Activated gamma-delta T cell treated with anti-CD3 and anti-CD28 coated beads, Interleukin-2, amount 50 U/mL, for 16 hours (primary cell): ENCODE data around the gene CEACAM6.
"Not testable (repeated sequence)": the region's sequence is repeated elsewhere in the genome, so short reads cannot be mapped to it uniquely, and the experiment has no call there.

Experiments used
- DNase-seq: peaks from one replicate; pipeline ENCODE4 v3.0.0-alpha.2; 2020; ENCODE audit warnings: low read depth

The CEACAM6 gene

GRCh38 chr19:41746593-41747227 lies 8.6 kb upstream of the CEACAM6 start:
- DNase-seq, result peak; percentile 5

DNA sequence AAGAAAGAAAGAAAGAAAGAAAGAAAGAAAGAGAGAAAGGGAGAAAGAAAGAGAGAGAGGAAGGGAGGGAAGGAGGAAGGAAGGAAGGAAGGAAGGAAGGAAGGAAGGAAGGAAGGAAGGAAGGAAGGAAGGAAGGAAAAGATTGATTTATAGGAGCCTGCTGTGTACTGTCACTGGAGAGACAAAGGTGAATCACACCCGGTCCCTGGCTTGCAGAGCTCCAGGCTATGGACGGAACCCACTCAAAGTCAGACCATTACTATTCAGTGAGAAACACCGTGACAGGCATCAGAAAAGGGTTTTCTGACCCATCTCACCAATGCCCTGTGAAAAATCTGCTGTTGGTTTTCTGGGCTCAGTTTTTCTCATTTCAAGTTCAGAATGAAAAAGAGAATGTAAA lies 7.3 kb upstream of the CEACAM6 start:
- DNase-seq, result no peak

DNA sequence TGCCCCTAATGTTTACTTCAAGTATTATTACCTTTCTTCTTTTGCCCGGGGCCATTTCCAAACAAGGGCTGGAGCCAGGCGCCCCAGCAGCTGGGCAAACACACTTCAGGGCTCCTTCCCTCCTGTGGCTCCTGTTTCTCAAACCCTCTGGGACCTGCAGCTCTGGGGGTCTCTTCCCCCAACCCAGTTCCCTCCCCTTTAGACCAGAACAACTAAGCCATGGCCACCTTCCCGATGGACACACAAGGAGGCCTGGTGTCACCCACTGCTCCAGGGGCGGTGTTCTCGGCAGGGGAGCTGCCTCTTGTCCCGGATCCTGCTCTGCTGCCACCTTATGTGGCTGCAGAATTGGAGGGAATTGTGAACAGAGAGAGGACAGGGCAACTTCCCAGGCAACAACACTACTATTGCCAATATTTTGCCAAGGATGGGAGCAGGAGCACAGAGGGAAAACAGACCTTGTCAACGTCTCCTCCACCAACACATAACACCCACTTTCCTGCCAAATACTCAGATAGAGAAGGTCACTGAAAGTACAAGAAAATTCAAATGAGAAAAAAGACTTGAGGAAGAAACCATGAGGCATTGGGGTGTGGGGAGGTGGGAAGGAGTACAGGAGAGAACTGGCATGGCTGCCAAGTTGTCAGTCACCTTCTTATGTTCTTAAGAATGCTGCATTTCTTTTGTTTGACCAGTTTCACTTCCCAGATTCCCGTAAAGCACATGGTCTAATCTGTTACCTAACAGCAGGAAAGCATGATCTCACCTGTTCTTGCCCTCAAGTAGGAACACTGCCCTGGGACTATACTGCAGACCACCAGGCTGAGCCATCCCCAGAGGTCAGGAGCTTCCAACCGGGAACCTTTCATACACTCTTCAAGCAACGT lies 4.8 kb upstream of the CEACAM6 start:
- not testable (repeated sequence) for DNase-seq

GRCh38 chr19:41753159-41753558 lies 2.2 kb upstream of the CEACAM6 start:
- DNase-seq, result peak; percentile 61

DNA sequence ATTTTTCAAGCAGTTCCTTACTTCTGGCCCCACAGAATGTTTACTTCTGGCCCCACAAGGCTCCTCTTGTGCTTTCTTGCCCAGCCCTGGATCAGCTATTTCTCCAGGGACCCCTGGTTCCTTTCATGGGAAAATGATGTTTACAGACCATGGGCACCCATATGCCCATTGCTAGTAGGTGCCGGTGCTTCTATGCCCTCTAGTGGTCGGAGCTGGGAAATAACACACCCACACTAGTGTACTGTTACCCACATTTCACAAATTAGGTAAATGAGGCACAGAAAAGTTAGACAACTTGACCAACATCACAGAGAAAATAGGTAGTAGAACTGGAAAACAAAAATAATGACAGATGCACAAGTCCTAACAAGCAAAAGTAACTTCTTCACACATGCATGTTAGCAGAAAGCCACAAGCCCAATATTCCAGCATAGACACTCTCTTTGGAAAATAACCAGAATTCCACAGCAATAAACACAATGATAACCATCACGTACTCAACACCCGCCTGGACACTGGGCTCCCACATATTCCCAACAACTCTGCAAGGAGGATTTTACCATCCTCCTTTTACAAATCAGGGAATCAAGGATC lies 1.3 kb upstream of the CEACAM6 start:
- DNase-seq, result peak; percentile 53

- no peak for DNase-seq
Measured at GRCh38 chr19:41758846-41759245, 3.5 kb downstream of the CEACAM6 start.

GRCh38 chr19:41767115-41767514 lies 11.8 kb downstream of the CEACAM6 start:
- no peak for DNase-seq

DNA sequence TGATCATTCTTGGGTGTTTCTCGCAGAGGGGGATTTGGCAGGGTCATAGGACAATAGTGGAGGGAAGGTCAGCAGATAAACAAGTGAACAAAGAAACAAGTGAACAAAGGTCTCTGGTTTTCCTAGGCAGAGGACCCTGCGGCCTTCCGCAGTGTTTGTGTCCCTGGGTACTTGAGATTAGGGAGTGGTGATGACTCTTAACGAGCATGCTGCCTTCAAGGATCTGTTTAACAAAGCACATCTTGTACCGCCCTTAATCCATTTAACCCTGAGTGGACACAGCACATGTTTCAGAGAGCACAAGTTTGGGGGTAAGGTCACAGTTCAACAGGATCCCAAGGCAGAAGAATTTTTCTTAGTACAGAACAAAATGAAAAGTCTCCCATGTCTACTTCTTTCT lies 12.8 kb downstream of the CEACAM6 start:
- DNase-seq, result not testable (repeated sequence)

- no peak for DNase-seq
Measured at GRCh38 chr19:41769608-41770007, 14.3 kb downstream of the CEACAM6 start.

GRCh38 chr19:41771410-41771809 lies 16.1 kb downstream of the CEACAM6 start:
- no peak for DNase-seq

GRCh38 chr19:41774515-41774980 lies 19.2 kb downstream of the CEACAM6 start:
- no peak for DNase-seq

DNA sequence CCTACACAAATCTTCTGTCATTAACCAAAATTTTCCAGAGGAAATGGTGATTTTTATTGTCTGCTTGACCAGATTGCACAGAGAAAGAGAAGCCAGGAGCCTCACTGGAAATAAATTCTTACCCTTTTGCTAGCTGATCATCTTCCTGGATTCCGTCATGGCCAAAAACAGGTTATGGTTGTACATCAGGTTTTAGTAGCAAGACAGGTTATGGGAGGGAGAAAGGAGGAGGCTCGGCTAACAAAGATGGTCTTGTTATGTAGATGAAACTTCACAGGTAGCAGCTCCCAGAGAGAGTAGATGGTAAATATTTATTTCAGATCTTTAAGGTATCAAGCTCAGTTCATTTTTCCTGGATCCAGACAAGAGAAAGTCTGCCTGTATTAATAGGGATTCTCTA lies 21.4 kb downstream of the CEACAM6 start:
- no peak for DNase-seq

- no peak for DNase-seq
Measured at GRCh38 chr19:41783612-41784011, 28.3 kb downstream of the CEACAM6 start.

- DNase-seq, result no peak
Measured at GRCh38 chr19:41784312-41784711, 29.0 kb downstream of the CEACAM6 start.

GRCh38 chr19:41784743-41785142 lies 29.4 kb downstream of the CEACAM6 start:
- no peak for DNase-seq

- peak; percentile 49 for DNase-seq
Measured at GRCh38 chr19:41785653-41786052, 30.3 kb downstream of the CEACAM6 start.

- DNase-seq, result no peak
Measured at GRCh38 chr19:41787055-41787454, 31.7 kb downstream of the CEACAM6 start.

DNA sequence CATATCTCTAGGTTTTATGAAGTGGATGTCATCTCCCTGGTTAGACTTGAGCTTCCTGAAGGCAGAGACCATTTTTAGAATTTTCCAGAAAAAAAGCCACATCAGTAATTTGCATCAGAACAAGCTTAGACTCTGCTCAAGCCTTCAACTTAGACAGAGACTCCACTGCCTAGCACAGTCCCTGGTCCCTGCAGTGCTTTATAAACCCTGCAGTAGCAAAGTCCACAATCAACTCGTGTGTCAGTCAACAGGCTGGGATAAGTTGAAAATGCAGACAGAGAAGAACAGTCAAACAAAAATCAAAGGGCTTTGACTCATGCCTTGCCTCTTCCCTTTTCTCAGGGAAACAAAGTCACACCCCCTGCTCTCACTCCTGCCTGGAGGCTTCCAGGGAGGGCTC lies 33.2 kb downstream of the CEACAM6 start:
- DNase-seq, result not testable (repeated sequence)

DNA sequence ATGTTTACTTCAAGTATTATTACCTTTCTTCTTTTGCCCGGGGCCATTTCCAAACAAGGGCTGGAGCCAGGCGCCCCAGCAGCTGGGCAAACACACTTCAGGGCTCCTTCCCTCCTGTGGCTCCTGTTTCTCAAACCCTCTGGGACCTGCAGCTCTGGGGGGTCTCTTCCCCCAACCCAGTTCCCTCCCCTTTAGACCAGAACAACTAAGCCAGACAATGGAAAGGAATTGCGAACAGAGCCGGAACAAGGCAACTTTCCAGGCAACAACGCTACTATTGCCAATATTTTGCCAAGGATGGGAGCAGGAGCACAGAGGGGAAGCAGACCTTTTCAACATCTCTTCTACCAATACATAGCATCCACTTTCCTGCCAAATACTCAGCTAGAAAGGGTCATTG lies 33.7 kb downstream of the CEACAM6 start:
- DNase-seq, result not testable (repeated sequence)

GRCh38 chr19:41792513-41793413 lies 37.4 kb downstream of the CEACAM6 start:
- DNase-seq, result peak; percentile 35

GRCh38 chr19:41793414-41793727 lies 38.0 kb downstream of the CEACAM6 start:
- no peak for DNase-seq

DNA sequence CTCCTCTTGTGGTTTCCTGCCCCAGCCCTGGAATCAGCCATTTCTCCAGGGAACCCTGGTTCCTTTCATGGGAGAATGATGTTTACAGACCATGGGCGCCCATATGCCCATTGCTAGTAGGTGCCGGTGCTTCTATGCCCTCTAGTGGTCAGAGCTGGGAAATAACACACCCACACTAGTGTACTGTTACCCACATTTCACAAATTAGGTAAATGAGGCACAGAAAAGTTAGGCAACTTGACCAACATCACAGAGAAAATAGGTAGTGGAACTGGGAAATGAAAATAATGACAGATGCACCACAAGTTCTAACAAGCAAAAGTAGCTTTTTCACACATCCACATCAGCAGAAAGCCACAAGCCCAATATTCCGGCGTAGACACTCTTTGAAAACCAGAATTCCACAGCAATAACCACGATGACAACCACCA lies 39.7 kb downstream of the CEACAM6 start:
- peak; percentile 46 for DNase-seq
